Measurements from ENCODE around the gene KIF13A.
"Not testable (repeated sequence)": the region's sequence is repeated elsewhere in the genome, so short reads cannot be mapped to it uniquely, and the experiment has no call there.

The KIF13A gene

GRCh38 chr6:17867880-17868279 is 119.6 kb downstream of the KIF13A start:
- DNase-seq = no peak

GRCh38 chr6:17866876-17867444 is 120.5 kb downstream of the KIF13A start:
- DNase-seq = no peak

- DNase-seq = no peak
These were observed 121.4 kb downstream of the KIF13A start for GRCh38 chr6:17865798-17866725.

- no peak for DNase-seq
These were observed 122.2 kb downstream of the KIF13A start for GRCh38 chr6:17865243-17865642.

GRCh38 chr6:17863901-17864754 is 123.3 kb downstream of the KIF13A start:
- no peak for DNase-seq

- no peak for DNase-seq
These were observed 126.1 kb downstream of the KIF13A start for GRCh38 chr6:17861361-17861760.

- DNase-seq = no peak
These were observed 127.6 kb downstream of the KIF13A start for GRCh38 chr6:17859846-17860245.

- no peak for DNase-seq
These were observed 128.9 kb downstream of the KIF13A start for GRCh38 chr6:17858584-17858983.

- not testable (repeated sequence) for DNase-seq
These were observed 130.2 kb downstream of the KIF13A start for GRCh38 chr6:17857188-17857587.

GRCh38 chr6:17856306-17856705 is 131.1 kb downstream of the KIF13A start:
- DNase-seq = no peak

- no peak for DNase-seq
These were observed 132.1 kb downstream of the KIF13A start for GRCh38 chr6:17855381-17855780.

GRCh38 chr6:17853533-17853932 is 133.9 kb downstream of the KIF13A start:
- no peak for DNase-seq

- no peak for DNase-seq
These were observed 135.7 kb downstream of the KIF13A start for GRCh38 chr6:17851720-17852161.

GRCh38 chr6:17851001-17851719 is 136.3 kb downstream of the KIF13A start:
- no peak for DNase-seq

GRCh38 chr6:17850281-17850680 is 137.2 kb downstream of the KIF13A start:
- DNase-seq = no peak

GRCh38 chr6:17847203-17847760 is 140.2 kb downstream of the KIF13A start:
- DNase-seq = no peak

- DNase-seq = no peak
These were observed 140.7 kb downstream of the KIF13A start for GRCh38 chr6:17846762-17847161.

GRCh38 chr6:17845598-17845997 is 141.8 kb downstream of the KIF13A start:
- no peak for DNase-seq

GRCh38 chr6:17844967-17845366 is 142.5 kb downstream of the KIF13A start:
- not testable (repeated sequence) for DNase-seq

GRCh38 chr6:17842934-17843821 is 144.3 kb downstream of the KIF13A start:
- DNase-seq = no peak
